GM19452 (cell line): ENCODE data around the gene ANGPT4.
"Not testable (repeated sequence)": the region's sequence is repeated elsewhere in the genome, so short reads cannot be mapped to it uniquely, and the experiment has no call there.

Source experiments
- ATAC-seq: cut with Tn5 transposase; IDR thresholded peaks from one replicate; pipeline ENCODE4 v1.9.1; 2021; ENCODE audit not compliant: unreplicated experiment

The ANGPT4 gene

GRCh38 chr20:878511-879307 lies 37.4 kb downstream of the ANGPT4 start:
- ATAC-seq: no peak

GRCh38 chr20:877814-878213 lies 38.3 kb downstream of the ANGPT4 start:
- no peak for ATAC-seq

- no peak for ATAC-seq
These were observed 41.0 kb downstream of the ANGPT4 start for GRCh38 chr20:875115-875514.

- ATAC-seq: no peak
These were observed 42.1 kb downstream of the ANGPT4 start for GRCh38 chr20:873875-874607.

GRCh38 chr20:872855-873520 lies 43.1 kb downstream of the ANGPT4 start:
- no peak for ATAC-seq

DNA sequence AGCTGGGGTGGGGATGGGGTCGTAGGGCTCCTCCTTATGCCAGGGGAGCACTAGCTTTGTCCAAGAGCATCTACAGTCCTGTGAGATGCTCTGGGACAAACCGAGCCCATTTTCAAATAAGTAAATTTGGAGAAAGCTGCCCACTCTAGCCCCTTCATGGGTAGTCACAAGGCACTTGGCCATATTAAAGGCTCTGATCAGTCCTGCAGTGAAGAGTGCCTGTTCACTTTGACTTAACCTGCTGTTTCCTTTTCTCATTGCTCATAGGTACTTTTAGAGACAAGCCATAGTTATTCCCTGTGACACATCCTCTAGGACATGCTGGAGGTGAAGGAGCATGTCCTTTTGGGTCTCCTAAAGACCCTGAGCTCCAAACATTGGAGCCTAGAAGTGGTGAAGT lies 44.2 kb downstream of the ANGPT4 start:
- no peak for ATAC-seq

DNA sequence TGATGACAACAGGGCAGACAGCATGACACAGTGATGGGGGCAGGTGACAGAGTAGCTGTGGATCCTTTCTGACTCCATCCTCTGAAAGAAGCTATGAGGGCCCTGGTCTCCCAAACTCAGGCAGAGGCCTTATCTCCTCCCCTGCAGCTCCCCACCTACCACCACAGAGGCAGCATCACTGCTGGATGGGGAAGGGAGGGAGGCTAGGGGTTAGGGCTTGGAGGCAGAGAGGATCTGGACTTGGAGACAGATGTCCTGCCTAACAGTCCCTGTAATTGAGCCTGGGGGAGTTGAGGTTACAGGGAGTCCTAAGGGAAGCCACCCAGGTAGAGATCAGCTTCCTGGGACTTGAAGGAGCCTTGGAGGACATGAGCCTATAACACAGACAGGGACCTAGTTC lies 44.7 kb downstream of the ANGPT4 start:
- no peak for ATAC-seq

GRCh38 chr20:870758-871157 lies 45.4 kb downstream of the ANGPT4 start:
- ATAC-seq: no peak

- no peak for ATAC-seq
These were observed 46.5 kb downstream of the ANGPT4 start for GRCh38 chr20:869606-870005.

- no peak for ATAC-seq
These were observed 47.9 kb downstream of the ANGPT4 start for GRCh38 chr20:868279-868678.

DNA sequence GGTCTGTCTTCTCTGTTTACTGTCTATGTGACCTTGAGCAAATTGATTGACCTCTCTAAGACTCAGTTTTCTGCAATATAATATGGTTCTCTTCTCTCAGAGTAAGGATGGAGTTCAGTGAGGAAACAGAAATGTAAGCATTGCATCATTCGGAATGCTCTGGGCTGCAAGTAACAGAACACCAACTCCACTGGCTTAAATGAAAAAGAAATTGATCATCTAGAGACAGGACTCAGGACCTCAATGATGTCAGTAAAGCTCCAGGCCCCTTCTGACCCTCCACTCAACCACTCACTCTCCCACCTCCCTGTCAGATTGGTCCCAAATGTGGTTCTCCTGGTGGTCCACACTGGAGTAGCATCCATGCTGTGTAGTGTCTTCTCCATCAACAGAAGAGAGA lies 50.7 kb downstream of the ANGPT4 start:
- no peak for ATAC-seq

GRCh38 chr20:860891-861290 lies 55.2 kb downstream of the ANGPT4 start:
- no peak for ATAC-seq

DNA sequence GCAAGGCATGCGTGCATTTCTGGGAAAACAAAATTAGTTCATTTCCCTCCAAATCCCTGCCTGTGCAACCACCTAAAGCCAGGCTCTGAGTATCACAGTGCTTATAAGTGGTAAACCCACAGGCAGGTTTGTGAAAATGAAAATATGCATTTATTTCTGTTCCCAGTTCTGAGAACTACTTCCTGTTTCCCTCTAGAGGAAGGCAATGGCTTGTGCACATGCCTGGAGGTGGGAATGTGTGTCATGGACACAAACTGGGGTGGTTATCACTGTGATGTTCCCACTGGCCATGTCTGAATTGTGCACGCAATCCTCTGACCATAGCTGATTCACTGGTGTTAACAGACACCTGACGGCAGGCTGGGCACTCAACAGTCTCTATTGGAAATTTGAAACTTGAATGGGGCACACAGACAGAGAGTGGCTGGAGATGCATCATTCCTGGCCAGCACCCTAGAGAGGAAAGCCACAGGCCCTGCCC lies 56.3 kb downstream of the ANGPT4 start:
- no peak for ATAC-seq

DNA sequence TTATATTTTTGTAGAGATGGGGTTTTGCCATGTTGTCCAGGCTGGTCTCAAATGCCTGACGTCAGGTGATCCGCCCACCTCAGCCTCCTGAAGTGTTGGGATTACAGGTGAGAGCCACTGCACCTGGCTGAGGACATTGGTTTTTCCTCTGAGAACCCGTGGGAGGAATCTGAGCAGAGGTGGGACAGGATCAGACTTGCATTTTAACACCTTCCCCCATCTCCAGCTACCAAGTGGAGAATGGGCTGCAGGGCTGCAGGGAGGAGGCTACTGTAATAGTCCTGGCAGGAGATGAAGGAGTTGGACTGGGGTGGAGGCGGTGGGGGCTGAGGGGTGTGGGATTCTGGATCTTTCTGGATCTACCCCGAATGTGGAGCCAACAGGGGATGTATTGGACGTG lies 58.1 kb downstream of the ANGPT4 start:
- ATAC-seq: no peak

GRCh38 chr20:856361-856775 lies 59.8 kb downstream of the ANGPT4 start:
- ATAC-seq: no peak

DNA sequence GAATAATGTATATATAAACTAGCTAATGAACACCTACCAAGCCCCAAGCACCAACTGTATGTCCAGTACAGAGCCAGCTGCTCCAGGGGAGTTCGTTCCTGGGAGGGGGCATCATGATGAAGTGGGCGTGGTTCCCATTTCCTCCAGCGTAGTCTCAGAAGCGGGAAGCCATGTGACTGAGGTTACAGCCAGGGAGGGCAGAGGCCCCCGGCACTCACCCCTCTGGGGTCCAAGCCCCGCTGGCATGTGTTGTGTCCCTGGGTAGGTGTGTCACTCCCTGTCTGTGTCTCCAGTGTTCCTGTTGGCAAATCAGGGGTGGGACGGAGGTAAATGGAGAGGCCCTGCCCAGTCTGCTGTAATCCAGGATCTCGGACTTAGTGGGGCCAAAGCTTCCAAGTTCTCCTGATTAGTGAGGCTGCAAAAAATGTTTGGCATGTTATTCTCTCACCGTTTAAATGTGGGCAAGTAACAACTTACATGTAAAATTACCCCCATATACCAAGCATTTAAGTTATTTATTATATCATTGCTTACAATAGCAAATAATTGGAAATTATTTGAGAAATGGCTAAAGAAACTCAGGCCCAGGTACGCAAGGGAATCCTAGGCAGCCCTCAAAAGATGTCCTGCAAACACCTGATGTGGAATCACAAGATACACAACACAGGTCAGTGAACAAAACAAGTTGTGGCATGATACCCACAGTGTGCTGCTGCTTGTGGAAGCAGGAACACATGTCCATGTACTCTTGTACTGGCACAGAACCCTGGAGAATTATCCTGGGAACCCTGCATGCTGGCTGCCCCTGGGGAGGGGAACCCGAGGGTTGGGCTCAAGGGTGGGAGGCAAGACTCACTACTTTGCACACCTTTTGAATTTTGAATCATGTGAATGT lies 60.4 kb downstream of the ANGPT4 start:
- no peak for ATAC-seq

DNA sequence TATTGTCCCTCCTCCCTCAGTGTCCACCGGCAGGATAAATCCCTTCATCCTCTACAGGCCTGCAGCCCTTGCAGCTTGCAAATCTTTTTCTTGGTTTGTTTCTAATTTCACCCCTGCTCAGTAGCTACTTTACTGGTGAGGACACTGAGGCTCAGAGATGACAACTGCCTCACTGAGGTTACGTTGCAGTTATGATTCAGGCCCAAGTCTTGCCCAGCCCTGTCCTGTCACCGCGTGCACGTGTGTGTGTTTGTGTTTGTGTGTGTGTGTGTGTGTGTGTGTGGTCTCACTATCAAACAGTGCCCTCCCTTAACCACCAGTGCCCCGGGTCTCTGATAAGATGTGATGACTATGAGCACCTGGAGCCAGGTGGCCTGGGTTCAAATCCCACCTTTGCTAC lies 61.5 kb downstream of the ANGPT4 start:
- no peak for ATAC-seq

DNA sequence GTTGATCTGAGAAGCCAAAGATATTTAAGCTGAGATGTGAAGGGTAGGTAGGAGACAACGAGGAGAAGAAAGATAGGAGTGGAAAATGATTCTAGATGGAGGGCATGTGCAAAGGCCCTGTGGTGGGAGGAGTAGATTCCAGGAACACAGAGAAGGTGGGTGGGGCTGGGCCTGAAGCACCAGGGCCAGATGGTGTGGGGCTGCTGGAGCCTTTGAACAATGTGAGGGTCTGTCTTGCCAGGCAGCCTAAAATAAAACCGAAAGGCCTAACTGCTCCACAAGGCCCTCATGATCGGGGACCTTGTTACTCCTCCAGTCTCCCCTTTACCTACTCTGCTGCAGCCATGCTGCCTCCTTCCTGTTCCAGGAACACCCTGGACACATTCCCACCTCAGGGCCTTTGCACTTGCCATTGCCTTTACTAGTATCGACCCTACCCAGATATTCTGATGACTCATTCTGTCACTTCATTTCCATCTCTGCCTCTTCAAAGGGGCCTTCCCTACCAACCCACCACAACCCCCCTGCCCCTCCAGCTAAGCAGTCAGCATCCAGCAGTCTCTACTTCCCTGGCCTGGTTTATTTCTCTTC lies 62.6 kb downstream of the ANGPT4 start:
- no peak for ATAC-seq

- not testable (repeated sequence) for ATAC-seq
These were observed 67.4 kb downstream of the ANGPT4 start for GRCh38 chr20:848731-849130.

GRCh38 chr20:848193-848592 lies 67.9 kb downstream of the ANGPT4 start:
- ATAC-seq: no peak
